ENCODE results near the gene CRISPLD2.
A peak's percentile ranks its signal among the peaks of the same experiment; 100 is the strongest.

CRISPLD2 gene

GRCh38 chr16:84800158-84800978 is 19.4 kb upstream of the CRISPLD2 start:
- DNase-seq (ENCODE audit: low read depth in 3 of 3) = no peak

- no peak for DNase-seq (ENCODE audit: low read depth in 3 of 3)
Measured at GRCh38 chr16:84803146-84803545, 16.6 kb upstream of the CRISPLD2 start.

- no peak for DNase-seq (ENCODE audit: low read depth in 3 of 3)
Measured at GRCh38 chr16:84804326-84804725, 15.5 kb upstream of the CRISPLD2 start.

GRCh38 chr16:84806256-84806889 is 13.4 kb upstream of the CRISPLD2 start:
- no peak for DNase-seq (ENCODE audit: low read depth in 3 of 3)

- no peak for DNase-seq (ENCODE audit: low read depth in 3 of 3)
Measured at GRCh38 chr16:84806890-84807258, 12.9 kb upstream of the CRISPLD2 start.

- DNase-seq (ENCODE audit: low read depth in 3 of 3) = no peak
Measured at GRCh38 chr16:84807776-84808175, 12.0 kb upstream of the CRISPLD2 start.

- DNase-seq (ENCODE audit: low read depth in 3 of 3) = no peak
Measured at GRCh38 chr16:84808826-84809225, 11.0 kb upstream of the CRISPLD2 start.

GRCh38 chr16:84810518-84811273 is 9.1 kb upstream of the CRISPLD2 start:
- peak in 1 of 3 donors; percentile 12 for DNase-seq (ENCODE audit: low read depth in 3 of 3)

- DNase-seq (ENCODE audit: low read depth in 3 of 3) = no peak
Measured at GRCh38 chr16:84811529-84811928, 8.3 kb upstream of the CRISPLD2 start.

GRCh38 chr16:84813141-84813934 is 6.4 kb upstream of the CRISPLD2 start:
- DNase-seq (ENCODE audit: low read depth in 3 of 3) = no peak

- no peak for DNase-seq (ENCODE audit: low read depth in 3 of 3)
Measured at GRCh38 chr16:84815462-84815861, 4.3 kb upstream of the CRISPLD2 start.

GRCh38 chr16:84816023-84816422 is 3.8 kb upstream of the CRISPLD2 start:
- DNase-seq (ENCODE audit: low read depth in 3 of 3) = no peak

- no peak for DNase-seq (ENCODE audit: low read depth in 3 of 3)
Measured at GRCh38 chr16:84816485-84816884, 3.3 kb upstream of the CRISPLD2 start.

- DNase-seq (ENCODE audit: low read depth in 3 of 3) = no peak
Measured at GRCh38 chr16:84817206-84817605, 2.6 kb upstream of the CRISPLD2 start.

GRCh38 chr16:84817613-84818012 is 2.2 kb upstream of the CRISPLD2 start:
- DNase-seq (ENCODE audit: low read depth in 3 of 3) = no peak

- DNase-seq (ENCODE audit: low read depth in 3 of 3) = no peak
Measured at GRCh38 chr16:84818133-84818532, 1.7 kb upstream of the CRISPLD2 start.

GRCh38 chr16:84818989-84819643 is 669 bp upstream of the CRISPLD2 start:
- no peak for DNase-seq (ENCODE audit: low read depth in 3 of 3)

GRCh38 chr16:84820305-84820684 is 510 bp downstream of the CRISPLD2 start:
- DNase-seq (ENCODE audit: low read depth in 3 of 3) = no peak

- DNase-seq (ENCODE audit: low read depth in 3 of 3) = no peak
Measured at GRCh38 chr16:84820771-84821170, 986 bp downstream of the CRISPLD2 start.

GRCh38 chr16:84821179-84821578 is 1.4 kb downstream of the CRISPLD2 start:
- DNase-seq (ENCODE audit: low read depth in 3 of 3) = no peak

Data from stimulated activated CD4-positive, alpha-beta T cell treated with anti-CD3 and anti-CD28 coated beads, TNF-alpha, amount 100 ng/mL, for 48 hours (primary cell).